ENCODE results near the gene SEL1L3.

DNA sequence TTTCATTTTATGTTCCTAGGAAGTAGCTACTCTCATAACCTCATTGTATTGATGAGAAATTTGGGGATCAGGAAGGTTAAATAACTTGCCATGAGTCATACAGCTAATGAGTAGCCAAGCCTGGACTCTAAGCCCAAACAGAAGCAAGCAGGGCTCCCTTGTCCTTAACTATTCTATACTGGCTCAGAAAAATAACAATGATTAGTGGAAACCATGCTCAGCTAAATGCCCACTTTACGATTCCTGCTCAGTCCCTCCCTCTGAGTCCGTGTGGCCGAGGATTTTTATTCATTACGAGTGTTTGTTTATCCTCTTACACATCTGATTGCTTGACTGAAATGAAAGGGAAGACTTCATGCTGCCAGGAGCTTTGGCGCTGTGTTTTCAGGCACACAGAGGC is 106.3 kb downstream of the SEL1L3 start:
- TF ChIP-seq EZH2 (IDR thresholded peaks at IDR 0.05; ENCODE audit: low read length, unreplicated experiment), result no peak
- TF ChIP-seq, protein P1, sequence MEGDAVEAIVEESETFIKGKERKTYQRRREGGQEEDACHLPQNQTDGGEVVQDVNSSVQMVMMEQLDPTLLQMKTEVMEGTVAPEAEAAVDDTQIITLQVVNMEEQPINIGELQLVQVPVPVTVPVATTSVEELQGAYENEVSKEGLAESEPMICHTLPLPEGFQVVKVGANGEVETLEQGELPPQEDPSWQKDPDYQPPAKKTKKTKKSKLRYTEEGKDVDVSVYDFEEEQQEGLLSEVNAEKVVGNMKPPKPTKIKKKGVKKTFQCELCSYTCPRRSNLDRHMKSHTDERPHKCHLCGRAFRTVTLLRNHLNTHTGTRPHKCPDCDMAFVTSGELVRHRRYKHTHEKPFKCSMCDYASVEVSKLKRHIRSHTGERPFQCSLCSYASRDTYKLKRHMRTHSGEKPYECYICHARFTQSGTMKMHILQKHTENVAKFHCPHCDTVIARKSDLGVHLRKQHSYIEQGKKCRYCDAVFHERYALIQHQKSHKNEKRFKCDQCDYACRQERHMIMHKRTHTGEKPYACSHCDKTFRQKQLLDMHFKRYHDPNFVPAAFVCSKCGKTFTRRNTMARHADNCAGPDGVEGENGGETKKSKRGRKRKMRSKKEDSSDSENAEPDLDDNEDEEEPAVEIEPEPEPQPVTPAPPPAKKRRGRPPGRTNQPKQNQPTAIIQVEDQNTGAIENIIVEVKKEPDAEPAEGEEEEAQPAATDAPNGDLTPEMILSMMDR (conservative IDR thresholded peaks at IDR 0.05; ENCODE audit: low read depth, low read length), result no peak
- no peak for TF ChIP-seq EZH2phosphoT487 (IDR thresholded peaks at IDR 0.05; ENCODE audit: borderline replicate concordance, low read length)

Data from PC-3 (cell line).